HG03575 (cell line): ENCODE data around the gene DIPK1A.

ENCODE experiments used
- ATAC-seq: cut with Tn5 transposase; IDR thresholded peaks from one replicate; pipeline ENCODE4 v1.9.1; 2021; ENCODE audit not compliant: unreplicated experiment, insufficient number of reproducible peaks, low FRiP score; ENCODE audit errors: extremely low read depth

The DIPK1A gene

GRCh38 chr1:92961131-92961895, at the start of gene DIPK1A:
DIPK1A (minus strand) TSS chr1:92961462; CDS start chr1:92961429, 33 bp downstream.
- ATAC-seq: no peak

- no peak for ATAC-seq
Measured at GRCh38 chr1:93007941-93008577, 46.8 kb upstream of the DIPK1A start.

DNA sequence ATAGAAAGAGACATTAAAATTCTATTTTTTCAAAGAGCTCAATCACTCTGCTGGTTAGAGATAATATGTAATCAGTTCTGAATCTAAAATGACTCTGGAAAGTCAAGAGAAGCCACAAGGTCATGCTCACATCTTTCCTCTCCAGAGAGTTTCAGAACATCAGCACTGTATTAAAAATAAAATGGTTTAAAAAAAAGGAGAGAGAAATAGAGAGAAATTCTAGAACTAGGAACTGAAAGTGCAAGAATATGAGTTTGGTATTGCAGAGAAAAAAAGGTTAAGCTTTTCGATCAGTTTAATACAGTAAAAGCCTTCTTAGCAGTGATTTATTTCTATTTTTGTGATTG, 44.0 kb upstream of the DIPK1A start:
- ATAC-seq: no peak

DNA sequence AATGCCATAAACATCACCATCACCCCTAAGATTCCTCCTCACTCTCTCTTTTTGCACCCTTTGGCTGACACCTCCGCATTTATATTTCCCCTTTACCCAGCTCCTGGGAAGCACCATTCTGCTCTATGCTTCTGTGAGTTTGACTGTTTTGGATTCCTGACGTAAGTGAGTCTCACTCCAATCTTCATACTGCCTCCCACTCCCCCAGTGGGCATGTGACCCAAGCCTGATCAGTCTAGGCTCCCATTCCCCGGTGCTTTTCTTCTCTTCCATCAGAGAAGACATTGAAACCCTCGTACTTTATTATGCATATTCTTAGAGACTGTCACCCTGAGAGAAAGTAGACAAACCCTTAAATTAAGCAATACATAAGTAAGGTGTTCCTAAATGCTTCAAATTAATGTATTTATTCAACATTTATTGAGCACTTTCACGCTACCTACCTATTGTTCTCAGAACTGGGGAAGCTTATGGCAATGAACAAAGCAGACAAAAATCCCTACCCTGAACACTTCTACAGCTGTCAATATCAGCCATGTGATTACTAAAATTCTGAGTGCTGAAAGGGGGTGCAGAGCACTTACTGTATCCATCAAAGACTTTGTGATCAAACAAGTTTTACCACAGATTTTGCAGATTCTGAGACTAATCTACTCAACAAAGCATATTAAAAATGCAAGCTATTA, 43.4 kb upstream of the DIPK1A start:
- ATAC-seq: no peak

- no peak for ATAC-seq
Measured at GRCh38 chr1:93003981-93004380, 42.7 kb upstream of the DIPK1A start.

DNA sequence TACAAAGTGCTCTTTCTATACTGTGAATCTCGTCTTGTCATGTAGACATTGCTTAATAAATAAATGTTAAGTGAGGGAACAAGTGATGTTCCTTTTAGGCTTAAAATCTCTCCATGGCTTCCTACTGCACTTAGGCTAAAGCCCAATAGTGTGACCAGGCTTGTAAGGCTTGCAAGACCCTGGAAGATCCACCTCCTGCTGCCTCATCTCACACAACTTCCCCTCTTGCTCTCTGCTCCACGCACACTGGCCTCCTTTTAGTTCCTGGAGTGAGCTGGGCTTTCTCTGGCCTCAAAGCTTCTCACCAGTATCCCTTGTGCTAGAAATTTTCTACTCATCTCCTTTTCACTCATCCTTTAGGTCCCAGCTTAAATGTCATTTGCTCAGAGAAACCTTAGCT, 41.5 kb upstream of the DIPK1A start:
- no peak for ATAC-seq

- no peak for ATAC-seq
Measured at GRCh38 chr1:93001893-93002292, 40.6 kb upstream of the DIPK1A start.

DNA sequence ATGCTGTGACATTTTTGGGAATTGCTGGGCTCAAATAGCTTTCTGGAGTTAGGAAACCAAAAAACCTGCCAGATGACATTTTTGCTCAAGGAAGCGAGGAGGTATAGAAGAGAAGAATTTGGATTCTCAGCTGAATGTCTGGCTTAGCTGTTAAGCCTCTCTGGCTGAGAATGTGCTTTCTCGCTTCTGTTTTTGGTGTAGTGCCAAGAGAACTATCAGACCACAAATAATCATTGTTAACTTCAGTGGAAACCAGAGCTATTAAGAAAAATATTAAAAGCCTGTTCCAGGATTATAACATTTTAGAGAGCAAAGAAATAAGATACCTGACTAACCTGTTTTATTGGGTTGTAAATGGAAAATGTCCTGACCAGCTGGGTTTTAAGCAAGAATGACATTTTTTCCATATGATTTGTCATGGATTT, 39.5 kb upstream of the DIPK1A start:
- no peak for ATAC-seq

GRCh38 chr1:93000291-93000690, 39.0 kb upstream of the DIPK1A start:
- no peak for ATAC-seq

DNA sequence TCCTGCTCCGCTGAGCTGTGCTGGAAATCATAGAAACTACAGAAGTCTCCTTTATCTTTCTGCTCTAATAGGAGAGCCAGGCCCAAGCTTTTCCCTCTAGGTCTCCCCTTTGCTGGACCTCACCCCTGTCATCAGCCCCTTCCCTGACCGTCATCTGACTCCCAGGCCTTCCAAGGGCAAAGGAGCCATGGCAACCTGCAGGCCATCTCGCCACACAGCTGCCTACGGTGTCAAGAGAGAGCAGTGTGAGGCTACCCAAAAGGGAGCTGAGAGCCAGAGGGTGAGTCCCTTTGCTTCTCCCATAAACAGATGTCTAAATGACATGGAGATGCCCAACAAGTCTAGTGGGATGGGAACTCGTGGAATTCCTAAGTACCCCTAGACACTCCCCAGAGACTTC, 37.6 kb upstream of the DIPK1A start:
- no peak for ATAC-seq

GRCh38 chr1:92995441-92996430, 34.5 kb upstream of the DIPK1A start:
- ATAC-seq: no peak

DNA sequence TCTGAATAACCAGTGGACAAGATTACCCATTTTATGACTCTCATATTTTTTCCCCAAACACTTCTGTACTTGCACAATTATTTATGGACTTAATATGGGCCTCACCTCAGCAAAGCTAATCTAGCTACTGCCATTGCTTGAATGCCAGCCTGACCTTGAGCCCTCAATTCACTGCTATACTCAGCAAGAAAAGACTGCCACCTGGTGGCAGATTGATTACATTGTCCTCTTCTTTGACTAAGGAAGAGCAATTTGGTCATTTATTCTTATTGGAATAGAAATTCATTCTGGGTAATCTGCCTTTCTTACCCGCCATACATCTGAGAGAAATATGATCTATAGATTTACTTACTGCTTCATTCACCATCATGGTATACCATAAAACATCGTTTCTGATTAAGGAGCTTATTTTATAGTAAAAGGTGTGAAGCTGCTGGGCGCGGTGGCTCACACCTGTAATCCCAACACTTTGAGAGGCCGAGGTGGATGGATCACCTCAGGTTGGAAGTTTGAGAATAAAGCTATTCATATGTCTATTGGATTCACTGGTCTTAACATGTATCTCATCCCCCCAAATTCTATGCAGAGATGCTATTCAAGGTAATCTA, 32.9 kb upstream of the DIPK1A start:
- ATAC-seq: peak; percentile 50

- ATAC-seq: no peak
Measured at GRCh38 chr1:92993581-92993980, 32.3 kb upstream of the DIPK1A start.

GRCh38 chr1:92992877-92993276, 31.6 kb upstream of the DIPK1A start:
- ATAC-seq: no peak

GRCh38 chr1:92992054-92992453, 30.8 kb upstream of the DIPK1A start:
- no peak for ATAC-seq

- no peak for ATAC-seq
Measured at GRCh38 chr1:92990828-92991227, 29.6 kb upstream of the DIPK1A start.

GRCh38 chr1:92989936-92990583, 28.8 kb upstream of the DIPK1A start:
- no peak for ATAC-seq

DNA sequence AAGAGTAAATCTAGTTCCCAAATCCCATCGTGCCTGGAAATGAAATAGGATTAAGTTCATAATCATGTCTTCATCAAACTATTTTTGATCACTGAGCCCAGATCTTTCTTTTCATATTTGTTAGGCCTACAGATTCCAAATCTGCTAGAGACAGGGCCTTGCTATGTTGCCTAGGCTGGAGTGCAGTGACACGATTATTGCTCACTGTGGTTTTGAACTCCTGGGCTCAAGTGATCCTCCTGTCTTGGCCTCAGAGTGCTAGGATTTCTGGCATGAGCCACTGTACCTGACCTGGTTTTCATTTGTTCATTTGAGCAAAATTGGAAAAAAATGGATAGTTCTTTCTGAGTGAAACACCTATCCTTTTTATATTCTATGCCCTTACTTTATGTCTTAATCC, 28.0 kb upstream of the DIPK1A start:
- ATAC-seq: no peak
